Activated CD4-positive, alpha-beta memory T cell treated with anti-CD3 and anti-CD28 coated beads for 36 hours (primary cell): ENCODE results near the gene OSGIN1. TPM values are rescaled to one million over a fixed set of nuclear protein-coding genes. Genes with fewer than 3 reads are reported as not detected.

ENCODE experiments used
- CTCF ChIA-PET: fragments of 350-600 bp; sonication (Branson Sonifier 250); formaldehyde crosslinking; loops from one replicate; lab custom pipeline; 2021; ENCODE audit warnings: antibody characterized with exemption, inconsistent platforms; lab: Charles Lee
- POLR2A ChIA-PET: fragments of 350-600 bp; sonication (Branson Sonifier 250); formaldehyde crosslinking; loops from one replicate; lab custom pipeline; 2021; ENCODE audit warnings: antibody characterized with exemption; lab: Charles Lee
- DNase-seq: peaks from one replicate; pipeline ENCODE4 v3.0.0-alpha.2; 2020
- H3K27ac Mint-ChIP-seq: one replicate; pipeline ENCODE4 v1.8.0; 2021; ENCODE audit warnings: mixed read lengths
- H3K27me3 Mint-ChIP-seq: one replicate; pipeline ENCODE4 v1.8.0; 2021; ENCODE audit warnings: mixed read lengths
- H3K36me3 Mint-ChIP-seq: one replicate; pipeline ENCODE4 v1.8.0; 2021; ENCODE audit warnings: mixed read lengths
- H3K4me1 Mint-ChIP-seq: one replicate; pipeline ENCODE4 v1.8.0; 2021; ENCODE audit warnings: low read depth, mixed read lengths
- H3K4me3 Mint-ChIP-seq: one replicate; pipeline ENCODE4 v1.8.0; 2021; ENCODE audit warnings: mild to moderate bottlenecking, mixed read lengths
- H3K9me3 Mint-ChIP-seq: one replicate; pipeline ENCODE4 v1.8.0; 2021; ENCODE audit warnings: mixed read lengths
- intact Hi-C: fragments of 100-400 bp; cut with micrococcal nuclease; formaldehyde crosslinking; loops from one replicate; pipeline ENCODE4 v1.15.1; 2023
- total RNA-seq, 2 experiments: library from RNA; stranded (reverse); gene quantifications; one replicate each; pipeline ENCODE4 v1.2.3, GENCODE V29; 2021

OSGIN1 gene
- total RNA-seq, 2 experiments from 2014 or later: 0.34 to 0.40 TPM

DNA sequence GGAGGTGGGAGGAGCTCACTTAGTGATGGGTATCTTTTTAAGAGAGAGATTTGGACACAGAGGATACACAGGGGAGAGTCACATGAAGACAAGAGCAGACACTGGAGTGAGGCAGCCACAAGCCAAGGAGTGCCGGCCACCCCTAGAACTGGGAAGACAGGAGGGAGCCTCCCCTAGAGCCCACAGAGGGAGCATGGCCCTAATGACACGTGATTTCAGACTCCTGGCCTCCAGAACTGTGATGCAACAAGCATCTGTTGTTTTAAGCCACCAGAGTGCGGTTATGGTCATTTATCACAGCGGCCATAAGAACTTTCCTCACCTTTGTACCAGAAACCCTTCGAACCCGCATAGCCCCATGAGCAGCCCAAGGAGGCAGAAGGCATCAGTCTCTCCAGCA lies 56.2 kb downstream of the OSGIN1 start:
- ChIA-PET POLR2A (no interaction called here), CTCF (no interaction called here)
- Mint-ChIP-seq H3K27me3 (peaks cover 4% of the 10 kb centered on the region), H3K4me3 (no peak overlapping the region), H3K27ac (no peak overlapping the region), H3K36me3 (no peaks in the 10 kb centered on the region), H3K9me3 (no peaks in the 10 kb centered on the region), H3K4me1 (peaks cover 4% of the 10 kb centered on the region)
- intact Hi-C loops: no loop called here
- DNase-seq: no peak

GRCh38 chr16:84013787-84014569 lies 60.9 kb downstream of the OSGIN1 start:
- Mint-ChIP-seq H3K9me3 (peaks cover 5% of the 10 kb centered on the region), H3K27ac (no peak overlapping the region), H3K36me3 (no peaks in the 10 kb centered on the region), H3K4me3 (no peak overlapping the region), H3K27me3 (peaks cover 4% of the 10 kb centered on the region), H3K4me1 (peaks cover 9% of the 10 kb centered on the region)
- POLR2A ChIA-PET: no interaction called here
- intact Hi-C loops: no loop called here
- peak; percentile 85 for DNase-seq
- CTCF ChIA-PET: interaction anchor here (0.6 to 1.7 kb wide), 4 partner anchors 52 to 173 kb away, joined by 3 to 6 read pairs (median 4); partner anchors contain the start of gene TAF1C

DNA sequence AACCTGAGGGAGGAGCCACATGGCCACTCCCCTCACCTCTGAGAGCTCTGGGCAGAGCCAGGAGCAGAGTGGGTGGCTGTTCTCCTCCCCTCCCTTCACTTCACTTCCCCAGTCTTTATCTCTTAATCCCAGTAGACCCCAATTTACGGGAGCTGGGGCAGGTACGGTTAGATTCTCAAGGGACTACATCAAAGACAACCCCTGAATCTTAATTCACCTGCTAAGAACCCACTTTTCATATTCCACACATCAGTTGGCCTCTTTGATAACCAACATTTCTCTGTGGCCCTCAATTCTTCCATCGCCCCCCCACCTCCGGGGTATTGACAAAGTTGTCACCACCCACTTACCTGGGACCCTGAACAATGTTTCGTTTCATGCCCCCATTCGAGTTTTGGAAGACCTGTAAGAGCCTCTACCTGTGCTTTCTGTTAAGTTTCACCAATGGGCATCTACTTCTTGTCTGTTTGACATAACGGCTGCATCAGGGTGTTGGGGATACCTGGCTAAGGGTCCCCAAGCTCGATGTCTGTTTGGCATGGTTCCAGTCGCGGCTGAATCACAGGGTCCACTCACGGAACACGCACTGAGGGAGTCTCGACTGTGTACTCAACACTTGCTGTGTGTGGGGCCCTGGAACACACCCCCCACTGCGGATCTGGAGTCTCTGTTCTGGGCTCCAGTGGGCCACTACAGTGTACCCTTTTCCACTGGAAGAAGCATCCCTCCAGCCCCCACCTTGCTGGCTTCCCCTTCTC lies 61.7 kb downstream of the OSGIN1 start:
- no peaks in the 10 kb centered on the region for H3K36me3 Mint-ChIP-seq
- no peak overlapping the region for H3K27ac Mint-ChIP-seq
- H3K9me3 Mint-ChIP-seq: peaks cover 5% of the 10 kb centered on the region
- no peak for DNase-seq
- peaks cover 9% of the 10 kb centered on the region for H3K4me1 Mint-ChIP-seq
- H3K4me3 Mint-ChIP-seq: no peak overlapping the region
- H3K27me3 Mint-ChIP-seq: peaks cover 4% of the 10 kb centered on the region
- CTCF ChIA-PET: interaction anchor here (0.6 to 1.7 kb wide), 4 partner anchors 51 to 172 kb away, joined by 3 to 6 read pairs (median 4); partner anchors contain the start of gene TAF1C
- intact Hi-C loops: no loop called here
- POLR2A ChIA-PET: no interaction called here

GRCh38 chr16:84015399-84015798 lies 62.4 kb downstream of the OSGIN1 start:
- intact Hi-C loops: no loop called here
- POLR2A ChIA-PET: interaction anchor here (0.6 kb wide), 1 partner anchor 179 kb away, joined by 3 read pairs; no protein-coding TSS in a partner anchor
- Mint-ChIP-seq H3K27ac (no peak overlapping the region), H3K27me3 (peaks cover 4% of the 10 kb centered on the region), H3K36me3 (no peaks in the 10 kb centered on the region), H3K9me3 (peaks cover 5% of the 10 kb centered on the region), H3K4me1 (peaks cover 9% of the 10 kb centered on the region), H3K4me3 (no peak overlapping the region)
- DNase-seq: no peak
- CTCF ChIA-PET: no interaction called here

Other genes starting within 250 kb of the OSGIN1 start
- gene HSBP1, start 145.3 kb upstream of the OSGIN1 start, total RNA-seq: 10 to 100 TPM; 70.1 to 74.7 TPM
- gene MLYCD, start 54.1 kb upstream of the OSGIN1 start, total RNA-seq: 1 to 10 TPM; 3.0 to 3.5 TPM
- not detected for gene NECAB2, start 15.0 kb downstream of the OSGIN1 start, total RNA-seq
- not detected for gene SLC38A8, start 89.6 kb downstream of the OSGIN1 start, total RNA-seq
- gene MBTPS1, start 163.7 kb downstream of the OSGIN1 start, total RNA-seq: 10 to 100 TPM; 37.5 to 37.6 TPM
- gene HSDL1, start 191.9 kb downstream of the OSGIN1 start, total RNA-seq: 10 to 100 TPM; 13.1 to 13.8 TPM
- gene DNAAF1, start 192.1 kb downstream of the OSGIN1 start, total RNA-seq: not detected
- 10 to 100 TPM; 44.7 to 48.1 TPM for gene TAF1C, start 233.8 kb downstream of the OSGIN1 start, total RNA-seq
- gene ADAD2, start 237.9 kb downstream of the OSGIN1 start, total RNA-seq: under 1 TPM in 1 of 2 experiments, not detected in 1; 0.19 TPM